Osteocyte (in vitro differentiated cells): ENCODE results near the gene CALML4. TPM values are rescaled to one million over a fixed set of nuclear protein-coding genes. Genes with fewer than 3 reads are reported as not detected.

ENCODE experiments used
- DNase-seq: peaks from one replicate; pipeline ENCODE4 v3.0.0; 2021; ENCODE audit warnings: mixed read lengths; ENCODE audit not compliant: unreplicated experiment; ENCODE audit errors: extremely low spot score
- H3K27ac Mint-ChIP-seq: one replicate; pipeline ENCODE4 v1.8.0; 2021; ENCODE audit warnings: mild to moderate bottlenecking, mixed read lengths; ENCODE audit not compliant: unreplicated experiment
- H3K27me3 Mint-ChIP-seq: one replicate; pipeline ENCODE4 v1.8.0; 2021; ENCODE audit warnings: mixed read lengths; ENCODE audit not compliant: unreplicated experiment
- H3K36me3 Mint-ChIP-seq: one replicate; pipeline ENCODE4 v1.8.0; 2021; ENCODE audit warnings: mixed read lengths; ENCODE audit not compliant: unreplicated experiment
- H3K4me1 Mint-ChIP-seq: one replicate; pipeline ENCODE4 v1.8.0; 2021; ENCODE audit warnings: mixed read lengths; ENCODE audit not compliant: unreplicated experiment
- H3K4me3 Mint-ChIP-seq: one replicate; pipeline ENCODE4 v1.8.0; 2021; ENCODE audit warnings: mild to moderate bottlenecking, moderate library complexity, mixed read lengths; ENCODE audit not compliant: unreplicated experiment
- H3K9me3 Mint-ChIP-seq: one replicate; pipeline ENCODE4 v1.8.0; 2021; ENCODE audit warnings: mixed read lengths; ENCODE audit not compliant: unreplicated experiment
- CTCF ChIP-seq: fragments of 200-600 bp; sonication (generic); IDR thresholded peaks from 2 replicates; pipeline ENCODE4 v1.5.0; 2021; ENCODE audit warnings: antibody characterized with exemption, mild to moderate bottlenecking, moderate library complexity
- total RNA-seq: library from RNA; stranded (reverse); gene quantifications from 2 replicates; pipeline ENCODE4 v1.2.1, GENCODE V29; 2021

Gene CALML4
- total RNA-seq, 1 donor from 2014 or later: 2.0 TPM

- Mint-ChIP-seq H3K27ac (no peak overlapping the region), H3K27me3 (no peaks in the 10 kb centered on the region), H3K4me3 (no peak overlapping the region), H3K9me3 (no peaks in the 10 kb centered on the region), H3K4me1 (peaks cover 16% of the 10 kb centered on the region), H3K36me3 (no peaks in the 10 kb centered on the region)
- peak; percentile 32 for DNase-seq
- no peak for TF ChIP-seq CTCF
These were observed 27.8 kb upstream of the CALML4 start for GRCh38 chr15:68232937-68233336.

GRCh38 chr15:68232449-68232848, 27.3 kb upstream of the CALML4 start:
- no peaks in the 10 kb centered on the region for H3K27me3 Mint-ChIP-seq
- peaks cover 21% of the 10 kb centered on the region for H3K4me1 Mint-ChIP-seq
- TF ChIP-seq CTCF: no peak
- peak; percentile 25 for DNase-seq
- no peaks in the 10 kb centered on the region for H3K36me3 Mint-ChIP-seq
- no peak overlapping the region for H3K27ac Mint-ChIP-seq
- no peaks in the 10 kb centered on the region for H3K9me3 Mint-ChIP-seq
- H3K4me3 Mint-ChIP-seq: no peak overlapping the region

GRCh38 chr15:68231102-68231818, 26.1 kb upstream of the CALML4 start:
- H3K4me3 Mint-ChIP-seq: peak overlapping the region; percentile 20
- H3K9me3 Mint-ChIP-seq: no peaks in the 10 kb centered on the region
- peak overlapping the region; percentile 32 for H3K27ac Mint-ChIP-seq
- H3K4me1 Mint-ChIP-seq: peaks cover 21% of the 10 kb centered on the region
- no peak for TF ChIP-seq CTCF
- DNase-seq: peak; percentile 54
- H3K36me3 Mint-ChIP-seq: no peaks in the 10 kb centered on the region
- H3K27me3 Mint-ChIP-seq: no peaks in the 10 kb centered on the region

GRCh38 chr15:68230157-68231100, 25.3 kb upstream of the CALML4 start:
- no peaks in the 10 kb centered on the region for H3K27me3 Mint-ChIP-seq
- H3K4me1 Mint-ChIP-seq: peaks cover 21% of the 10 kb centered on the region
- peak; percentile 73 for DNase-seq

More at GRCh38 chr15:68230157-68231100, 25.3 kb upstream of the CALML4 start:
- Mint-ChIP-seq H3K9me3 (no peaks in the 10 kb centered on the region), H3K4me3 (peak overlapping the region; percentile 81), H3K27ac (peak overlapping the region; percentile 85), H3K36me3 (no peaks in the 10 kb centered on the region)
- TF ChIP-seq CTCF: no peak
